ENCODE measurements around the gene FIGN. TPM values are rescaled to one million over a fixed set of nuclear protein-coding genes. Genes with fewer than 3 reads are reported as not detected.

Gene FIGN
- total and polyA plus RNA-seq, 2 donors (not counting 3 experiments of a cell fraction or from before 2014, with no cell fraction given) = 1.8 to 8.1 TPM

DNA sequence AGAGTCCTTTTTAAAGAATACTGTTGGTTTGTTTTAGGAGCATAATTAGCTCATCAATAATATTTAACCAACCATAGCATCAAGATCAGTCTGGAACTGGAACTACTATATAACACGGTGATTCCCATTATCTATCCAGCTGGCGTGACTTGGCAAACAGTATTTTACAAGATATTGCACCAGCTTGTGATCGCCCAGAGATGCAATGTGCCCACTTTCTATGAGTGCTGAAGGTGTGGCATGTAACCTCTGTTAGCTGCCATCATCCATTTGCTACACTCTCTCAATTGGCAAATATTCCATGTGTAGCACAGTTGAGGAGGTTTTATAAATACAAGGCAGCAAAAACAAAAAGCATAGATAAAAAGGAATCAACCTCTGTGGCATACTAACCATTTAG lies 64.9 kb downstream of the FIGN start:
- POLR2A ChIA-PET = no interaction called here
- DNase-seq (ENCODE audit: low read depth, low spot score) = no peak
- intact Hi-C loops (cut with micrococcal nuclease) = no loop called here
- no peaks in the 10 kb centered on the region for H3K27me3 ChIP-seq (ENCODE audit: control insufficient read depth in 2 of 2, insufficient read depth in 2 of 2, low read length in 2 of 2)
- CTCF ChIA-PET = interaction anchor here (1.5 kb wide), 1 partner anchor 14 kb away, joined by 5 read pairs; no protein-coding TSS in a partner anchor
- H2AFZ ChIP-seq (ENCODE audit: low read depth, low read length) = no peak overlapping the region
- no peaks in the 10 kb centered on the region for H3K79me2 ChIP-seq (ENCODE audit: control insufficient read depth, insufficient read depth, low read length)
- BruUV-seq (replicated peaks) = no TSS peak
- TF ChIP-seq POLR2AphosphoS5 (IDR thresholded peaks at IDR 0.05; ENCODE audit: insufficient read depth, low read depth, low read length) = no peak
- TF ChIP-seq EZH2 (IDR thresholded peaks at IDR 0.05; ENCODE audit: borderline replicate concordance, low read depth, low read length, severe bottlenecking) = no peak
- TF ChIP-seq MAX (IDR thresholded peaks at IDR 0.05; ENCODE audit: insufficient read depth, insufficient read length) = no peak
- no peak for TF ChIP-seq MYC (IDR thresholded peaks at IDR 0.05; ENCODE audit: low read depth, low read length)
- no peak for TF ChIP-seq CTCF (IDR thresholded peaks at IDR 0.05; ENCODE audit: extremely low read depth in 1 of 2, insufficient read depth in 1 of 2, low read depth in 1 of 2, low read length in 2 of 2)
- no peak for TF ChIP-seq POLR2A (IDR thresholded peaks at IDR 0.05; ENCODE audit: low read depth, low read length)
- TF ChIP-seq JUN (IDR thresholded peaks at IDR 0.05; ENCODE audit: borderline replicate concordance, insufficient read depth, insufficient read length, low read depth) = no peak
- TF ChIP-seq FOS (IDR thresholded peaks at IDR 0.05; ENCODE audit: borderline replicate concordance, insufficient read depth, low read length) = no peak
- TF ChIP-seq GATA2 (IDR thresholded peaks at IDR 0.05; ENCODE audit: insufficient read depth, insufficient read length, low read depth, low read length) = no peak
- no peak overlapping the region for H3K4me3 ChIP-seq (replicated peaks in 1 of 3; ENCODE audit: insufficient read depth in 1 of 3, low read depth in 1 of 3, low read length in 3 of 3)
- H3K9me1 ChIP-seq (replicated peaks; ENCODE audit: control insufficient read depth, extremely low read depth, insufficient read depth, low read length) = peaks cover 2% of the 10 kb centered on the region
- no peak overlapping the region for H3K27ac ChIP-seq (ENCODE audit: insufficient read depth, low read depth, low read length)
- H3K9me3 ChIP-seq (replicated peaks; ENCODE audit: control insufficient read depth, insufficient read depth, low read length) = no peaks in the 10 kb centered on the region
- H4K20me1 ChIP-seq (replicated peaks; ENCODE audit: control insufficient read depth, extremely low read depth, insufficient read depth, low read length) = no peaks in the 10 kb centered on the region
- no peaks in the 10 kb centered on the region for H3K36me3 ChIP-seq (ENCODE audit: control insufficient read depth in 2 of 2, extremely low read depth in 1 of 2, insufficient read depth in 2 of 2, low read length in 2 of 2)
- no peak overlapping the region for H3K4me2 ChIP-seq (ENCODE audit: insufficient read depth, low read length)
- dilution Hi-C loops (cut with MboI; ENCODE audit: extremely low pct_ligation_motif_present, low sequenced_read_pairs) = no loop called here
- no peak overlapping the region for H3K9ac ChIP-seq (replicated peaks; ENCODE audit: extremely low read depth, insufficient read depth, low read length)
- FAIRE-seq = no peak
- H3K4me1 ChIP-seq (ENCODE audit: control insufficient read depth, extremely low read depth, insufficient read depth, low read length) = peaks cover 22% of the 10 kb centered on the region
